T-helper 2 cell treated with Interferon-gamma antibody and Interleukin-4, amounts not matched to agents 5 μg/mL and 100 μg/mL, for 36 hours (primary cell): ENCODE results near the gene GCM1.

Experiments used
- DNase-seq: peaks from one replicate; pipeline ENCODE4 v3.0.0; 2021; ENCODE audit warnings: low spot score
- H3K27ac Mint-ChIP-seq: one replicate; pipeline ENCODE4 v1.8.0; 2021; ENCODE audit warnings: mild to moderate bottlenecking, mixed read lengths
- H3K27me3 Mint-ChIP-seq: one replicate; pipeline ENCODE4 v1.8.0; 2021; ENCODE audit warnings: low read depth, mixed read lengths
- H3K36me3 Mint-ChIP-seq: one replicate; pipeline ENCODE4 v1.8.0; 2021; ENCODE audit warnings: low read depth, mixed read lengths
- H3K4me1 Mint-ChIP-seq: one replicate; pipeline ENCODE4 v1.8.0; 2021; ENCODE audit warnings: low read depth, mixed read lengths
- H3K4me3 Mint-ChIP-seq: one replicate; pipeline ENCODE4 v1.8.0; 2022; ENCODE audit warnings: mild to moderate bottlenecking, moderate library complexity, mixed read lengths
- H3K9me3 Mint-ChIP-seq: one replicate; pipeline ENCODE4 v1.8.0; 2021; ENCODE audit warnings: mixed read lengths

The GCM1 gene

DNA sequence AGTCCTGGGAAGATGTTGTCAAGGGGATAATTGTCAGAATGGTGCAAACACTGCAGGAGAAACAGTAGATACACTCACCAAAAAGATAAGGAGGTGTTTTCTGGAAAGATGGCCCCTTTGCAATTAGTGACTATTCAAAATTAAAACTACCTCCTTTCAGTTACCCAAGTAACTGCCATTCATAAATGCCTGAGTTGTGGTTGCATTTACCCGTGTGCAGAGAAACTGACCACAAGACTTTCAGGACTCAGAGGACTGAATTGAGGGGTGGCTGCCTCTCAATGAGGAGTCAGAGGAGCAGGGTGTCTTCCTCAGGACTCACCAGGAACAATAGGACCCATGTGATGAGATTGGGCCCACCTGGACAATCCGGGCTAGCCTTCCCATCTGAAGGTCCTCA lies 39.0 kb downstream of the GCM1 start:
- peaks cover 3% of the 10 kb centered on the region for H3K27me3 Mint-ChIP-seq
- H3K27ac Mint-ChIP-seq: no peak overlapping the region
- H3K36me3 Mint-ChIP-seq: no peaks in the 10 kb centered on the region
- DNase-seq: no peak
- H3K9me3 Mint-ChIP-seq: no peaks in the 10 kb centered on the region
- H3K4me3 Mint-ChIP-seq: no peak overlapping the region
- peaks cover 10% of the 10 kb centered on the region for H3K4me1 Mint-ChIP-seq

DNA sequence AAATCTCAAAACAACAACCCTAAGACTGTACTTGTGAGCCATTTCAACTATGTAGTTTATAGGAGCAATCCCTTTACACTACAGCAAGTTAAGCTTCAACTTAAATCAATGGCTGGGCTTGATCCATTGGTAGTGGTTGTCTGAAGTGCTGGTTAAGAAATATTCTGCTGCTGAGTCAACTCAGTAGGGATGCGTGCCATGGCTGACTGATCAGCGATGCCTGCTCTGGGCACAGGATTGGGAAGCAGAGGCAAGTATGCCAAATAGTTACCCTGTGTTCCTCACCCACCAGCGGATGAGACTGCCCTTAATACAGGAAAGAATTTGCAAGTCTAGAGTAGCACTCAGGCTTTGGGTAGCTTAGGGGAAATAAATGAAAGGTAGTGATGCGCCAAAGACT lies 41.5 kb downstream of the GCM1 start:
- Mint-ChIP-seq H3K4me1 (peaks cover 6% of the 10 kb centered on the region), H3K27me3 (no peaks in the 10 kb centered on the region), H3K4me3 (no peak overlapping the region), H3K36me3 (peaks cover 4% of the 10 kb centered on the region), H3K27ac (no peak overlapping the region), H3K9me3 (no peaks in the 10 kb centered on the region)
- DNase-seq: no peak

DNA sequence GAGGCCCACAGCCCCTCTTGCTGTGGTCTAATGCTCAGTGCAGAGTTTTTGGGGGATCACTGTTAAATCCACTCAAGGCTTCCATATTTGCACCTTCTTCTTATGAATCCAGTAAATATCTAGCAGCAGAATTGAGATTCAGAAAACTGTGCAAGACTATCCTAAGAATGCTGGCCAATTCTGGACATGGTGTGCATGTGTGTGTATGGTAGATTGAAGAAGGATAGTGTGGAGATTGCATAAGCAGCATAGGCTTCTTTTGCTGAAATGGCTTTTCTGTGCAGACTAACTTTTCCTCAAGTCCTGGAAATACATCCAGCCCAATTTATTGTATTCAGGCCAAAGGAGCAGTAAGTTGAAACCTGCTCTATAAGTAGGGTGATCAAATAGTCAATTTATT lies 43.7 kb downstream of the GCM1 start:
- no peak overlapping the region for H3K27ac Mint-ChIP-seq

DNA sequence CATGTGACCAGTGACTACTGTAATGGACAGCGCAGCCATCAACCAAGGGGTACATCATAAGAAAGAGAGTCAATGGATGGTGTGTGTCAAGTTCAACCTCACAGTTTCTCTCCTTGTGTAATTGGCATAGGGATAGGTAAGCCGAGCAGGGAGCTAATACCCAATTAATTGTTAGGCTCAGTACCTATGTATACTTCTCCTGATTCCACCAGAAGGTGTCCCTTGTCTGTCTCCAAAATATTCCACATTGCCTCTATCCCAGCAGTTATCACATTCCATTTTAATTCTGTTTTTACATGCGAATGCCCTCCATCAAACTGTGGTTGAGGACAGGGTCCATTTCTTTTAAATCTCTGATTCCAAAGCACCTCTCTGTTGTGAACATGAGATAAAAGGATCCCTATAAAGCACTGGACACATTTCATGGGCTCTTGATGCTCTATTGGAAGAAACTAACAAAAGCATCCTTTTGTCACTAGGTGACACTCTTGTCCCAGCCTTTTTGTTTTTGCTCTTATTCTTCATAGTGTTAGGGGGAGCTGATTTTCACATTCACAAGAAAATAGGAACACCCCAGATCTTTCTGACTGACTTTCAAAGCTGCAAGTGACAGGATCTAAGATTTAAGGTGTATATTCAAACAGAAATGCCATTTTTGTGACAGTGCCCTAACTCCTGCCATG lies 44.5 kb downstream of the GCM1 start:
- no peak for DNase-seq
- Mint-ChIP-seq H3K4me3 (no peak overlapping the region), H3K4me1 (no peaks in the 10 kb centered on the region), H3K36me3 (peaks cover 14% of the 10 kb centered on the region), H3K27ac (no peak overlapping the region), H3K27me3 (no peaks in the 10 kb centered on the region), H3K9me3 (no peaks in the 10 kb centered on the region)

More for the DNA sequence above, 43.7 kb downstream of the GCM1 start:
- Mint-ChIP-seq H3K36me3 (peaks cover 11% of the 10 kb centered on the region), H3K4me3 (no peak overlapping the region), H3K4me1 (peaks cover 6% of the 10 kb centered on the region), H3K9me3 (no peaks in the 10 kb centered on the region), H3K27me3 (no peaks in the 10 kb centered on the region)
- DNase-seq: no peak

- H3K9me3 Mint-ChIP-seq: no peaks in the 10 kb centered on the region
- DNase-seq: no peak
- no peak overlapping the region for H3K27ac Mint-ChIP-seq
- no peak overlapping the region for H3K4me3 Mint-ChIP-seq
- H3K27me3 Mint-ChIP-seq: no peaks in the 10 kb centered on the region
- peaks cover 35% of the 10 kb centered on the region for H3K36me3 Mint-ChIP-seq
- no peaks in the 10 kb centered on the region for H3K4me1 Mint-ChIP-seq
Observed at GRCh38 chr6:53101006-53101405, 47.6 kb downstream of the GCM1 start.

DNA sequence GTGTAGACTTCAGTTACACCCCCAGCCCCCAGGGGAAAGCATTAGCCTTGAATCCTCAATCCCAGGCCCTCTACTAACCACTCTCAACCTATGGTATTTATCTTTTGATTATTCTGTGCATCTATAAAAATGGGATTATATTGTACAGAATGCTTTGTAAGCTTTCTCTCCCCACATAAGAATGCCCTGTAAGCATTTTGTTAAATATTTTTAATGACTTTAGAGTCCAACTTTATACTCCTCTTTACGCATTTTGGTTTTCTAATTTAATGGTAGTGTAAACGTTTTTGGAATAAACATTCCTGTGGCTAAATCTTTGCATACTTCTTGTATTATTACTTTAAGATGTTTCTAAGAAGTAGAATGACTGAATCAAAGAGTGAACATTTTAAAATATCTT lies 48.1 kb downstream of the GCM1 start:
- Mint-ChIP-seq H3K4me1 (no peaks in the 10 kb centered on the region), H3K4me3 (no peak overlapping the region), H3K36me3 (peaks cover 39% of the 10 kb centered on the region), H3K27me3 (no peaks in the 10 kb centered on the region), H3K27ac (no peak overlapping the region), H3K9me3 (no peaks in the 10 kb centered on the region)
- no peak for DNase-seq

DNA sequence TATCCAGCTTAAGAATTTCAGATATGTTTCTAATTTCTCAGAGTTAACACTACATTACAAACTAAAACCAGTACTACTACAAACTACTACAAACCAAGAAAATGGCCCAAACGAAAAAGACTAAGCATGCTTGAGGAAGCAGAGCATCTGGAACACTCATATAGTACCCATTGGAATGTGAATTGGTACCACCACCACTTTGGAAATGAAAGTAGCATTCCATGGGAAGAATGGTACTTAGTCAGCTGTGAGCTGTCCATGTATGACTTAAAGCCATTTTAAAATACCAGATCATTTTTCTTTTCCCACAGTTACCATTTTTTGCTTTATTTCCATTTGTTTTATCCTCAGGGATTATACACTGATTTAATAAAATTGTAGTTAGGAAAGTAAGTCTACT lies 52.9 kb downstream of the GCM1 start:
- Mint-ChIP-seq H3K9me3 (no peaks in the 10 kb centered on the region), H3K27me3 (no peaks in the 10 kb centered on the region), H3K36me3 (peaks cover 54% of the 10 kb centered on the region), H3K4me3 (no peak overlapping the region), H3K27ac (no peak overlapping the region), H3K4me1 (peaks cover 8% of the 10 kb centered on the region)
- DNase-seq: no peak

- H3K27ac Mint-ChIP-seq: no peak overlapping the region
- H3K4me3 Mint-ChIP-seq: no peak overlapping the region
- peaks cover 8% of the 10 kb centered on the region for H3K4me1 Mint-ChIP-seq
- H3K36me3 Mint-ChIP-seq: peaks cover 57% of the 10 kb centered on the region
- no peaks in the 10 kb centered on the region for H3K27me3 Mint-ChIP-seq
- no peaks in the 10 kb centered on the region for H3K9me3 Mint-ChIP-seq
- no peak for DNase-seq
Observed at GRCh38 chr6:53095270-53095669, 53.4 kb downstream of the GCM1 start.

- no peaks in the 10 kb centered on the region for H3K27me3 Mint-ChIP-seq
- H3K4me1 Mint-ChIP-seq: peaks cover 8% of the 10 kb centered on the region
- peaks cover 48% of the 10 kb centered on the region for H3K36me3 Mint-ChIP-seq
- H3K4me3 Mint-ChIP-seq: no peak overlapping the region
- no peak overlapping the region for H3K27ac Mint-ChIP-seq
- H3K9me3 Mint-ChIP-seq: no peaks in the 10 kb centered on the region
- no peak for DNase-seq
Observed at GRCh38 chr6:53090576-53090975, 58.1 kb downstream of the GCM1 start.

- H3K27ac Mint-ChIP-seq: no peak overlapping the region
- H3K9me3 Mint-ChIP-seq: no peaks in the 10 kb centered on the region
- no peak for DNase-seq
- H3K4me3 Mint-ChIP-seq: no peak overlapping the region
- H3K36me3 Mint-ChIP-seq: peaks cover 44% of the 10 kb centered on the region
- H3K4me1 Mint-ChIP-seq: peaks cover 8% of the 10 kb centered on the region
- H3K27me3 Mint-ChIP-seq: no peaks in the 10 kb centered on the region
Observed at GRCh38 chr6:53089948-53090347, 58.7 kb downstream of the GCM1 start.

DNA sequence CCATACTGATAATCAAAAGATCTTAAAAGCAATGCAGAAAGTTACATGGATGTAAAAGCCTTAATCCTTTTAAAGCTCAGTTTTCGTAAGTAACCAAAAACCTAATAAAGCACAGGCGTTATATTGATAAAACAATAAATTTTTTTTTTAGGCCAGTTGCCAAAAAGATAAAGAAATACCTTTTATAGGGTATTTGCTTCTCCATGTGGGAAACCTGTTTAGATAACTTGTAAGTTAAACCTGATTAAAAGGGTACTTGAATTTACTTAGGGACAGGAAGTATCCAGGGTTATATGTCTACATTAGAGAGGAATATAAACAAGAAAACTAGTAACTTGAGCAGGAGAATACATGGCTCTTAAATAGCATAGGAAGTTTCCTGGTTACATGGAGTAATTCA lies 62.3 kb downstream of the GCM1 start:
- H3K4me1 Mint-ChIP-seq: peaks cover 3% of the 10 kb centered on the region
- H3K27me3 Mint-ChIP-seq: no peaks in the 10 kb centered on the region
- no peak overlapping the region for H3K4me3 Mint-ChIP-seq
- no peak for DNase-seq
- H3K27ac Mint-ChIP-seq: no peak overlapping the region
- peaks cover 42% of the 10 kb centered on the region for H3K36me3 Mint-ChIP-seq
- no peaks in the 10 kb centered on the region for H3K9me3 Mint-ChIP-seq

DNA sequence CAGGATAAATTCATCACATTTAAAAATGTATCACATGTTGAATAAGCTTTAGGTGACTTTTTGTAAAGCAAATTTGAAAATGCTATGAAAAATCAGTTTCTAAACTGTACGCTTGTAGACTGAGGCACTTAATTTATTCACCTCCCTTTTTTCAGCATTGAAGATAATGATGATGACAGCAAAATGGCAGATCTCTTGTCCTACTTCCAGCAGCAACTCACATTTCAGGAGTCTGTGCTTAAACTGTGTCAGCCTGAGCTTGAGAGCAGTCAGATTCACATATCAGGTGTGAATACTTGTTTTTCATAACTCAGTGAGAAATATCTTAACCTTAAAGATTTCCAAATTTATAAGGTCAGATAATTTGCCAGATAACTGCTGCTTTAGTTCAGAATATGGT lies 67.8 kb downstream of the GCM1 start:
- H3K9me3 Mint-ChIP-seq: no peaks in the 10 kb centered on the region
- no peak for DNase-seq
- no peaks in the 10 kb centered on the region for H3K27me3 Mint-ChIP-seq
- H3K27ac Mint-ChIP-seq: no peak overlapping the region
- no peak overlapping the region for H3K4me3 Mint-ChIP-seq
- no peaks in the 10 kb centered on the region for H3K4me1 Mint-ChIP-seq
- H3K36me3 Mint-ChIP-seq: peaks cover 42% of the 10 kb centered on the region
